ENCODE results near the gene ZNF333. TPM values are rescaled to one million over a fixed set of nuclear protein-coding genes. Genes with fewer than 3 reads are reported as not detected.
A peak's percentile ranks its signal among the peaks of the same experiment; 100 is the strongest.

Gene ZNF333
- polyA plus RNA-seq (2012; ENCODE audit: missing spikeins): 9.1 TPM

- FAIRE-seq (peak; percentile 98), DNase-seq (ENCODE audit: insufficient read length) (peak; percentile 82)
- TF ChIP-seq POLR2A (IDR thresholded peaks at IDR 0.05; ENCODE audit: low read depth, low read length): peak; percentile 94
- peak; percentile 50; the same call in 1 of the 2 replicates for TF ChIP-seq TAF1 (IDR thresholded peaks at IDR 0.05; ENCODE audit: borderline replicate concordance, low read depth, low read length)
- peak; percentile 88 for TF ChIP-seq POLR2AphosphoS5 (IDR thresholded peaks at IDR 0.05; ENCODE audit: low read depth, low read length)
Observed at GRCh38 chr19:14689598-14690503, at the start of gene ZNF333. Gene ZNF333 (plus strand): TSS chr19:14690048. CDS start chr19:14693492, 3,444 bp downstream.

GRCh38 chr19:14648506-14648905 lies 41.3 kb upstream of the ZNF333 start:
- DNase-seq (ENCODE audit: insufficient read length) (no peak), FAIRE-seq (no peak)
- no peak for TF ChIP-seq POLR2AphosphoS5 (IDR thresholded peaks at IDR 0.05; ENCODE audit: low read depth, low read length)
- no peak for TF ChIP-seq POLR2A (IDR thresholded peaks at IDR 0.05; ENCODE audit: low read depth, low read length)
- no peak for TF ChIP-seq TAF1 (IDR thresholded peaks at IDR 0.05; ENCODE audit: borderline replicate concordance, low read depth, low read length)

- TF ChIP-seq POLR2A (IDR thresholded peaks at IDR 0.05; ENCODE audit: low read depth, low read length) (no peak), POLR2AphosphoS5 (IDR thresholded peaks at IDR 0.05; ENCODE audit: low read depth, low read length) (no peak), TAF1 (IDR thresholded peaks at IDR 0.05; ENCODE audit: borderline replicate concordance, low read depth, low read length) (no peak)
- FAIRE-seq: no peak
- no peak for DNase-seq (ENCODE audit: insufficient read length)
Observed at GRCh38 chr19:14649020-14649419, 40.8 kb upstream of the ZNF333 start.

GRCh38 chr19:14650161-14650560 lies 39.7 kb upstream of the ZNF333 start:
- TF ChIP-seq POLR2A (IDR thresholded peaks at IDR 0.05; ENCODE audit: low read depth, low read length): no peak
- no peak for TF ChIP-seq TAF1 (IDR thresholded peaks at IDR 0.05; ENCODE audit: borderline replicate concordance, low read depth, low read length)
- FAIRE-seq (no peak), DNase-seq (ENCODE audit: insufficient read length) (no peak)

GRCh38 chr19:14654786-14655560 lies 34.9 kb upstream of the ZNF333 start:
- TF ChIP-seq TAF1 (IDR thresholded peaks at IDR 0.05; ENCODE audit: borderline replicate concordance, low read depth, low read length): no peak
- no peak for TF ChIP-seq POLR2A (IDR thresholded peaks at IDR 0.05; ENCODE audit: low read depth, low read length)
- no peak for TF ChIP-seq POLR2AphosphoS5 (IDR thresholded peaks at IDR 0.05; ENCODE audit: low read depth, low read length)
- FAIRE-seq (no peak), DNase-seq (ENCODE audit: insufficient read length) (no peak)

- TF ChIP-seq POLR2A (IDR thresholded peaks at IDR 0.05; ENCODE audit: low read depth, low read length) (no peak), TAF1 (IDR thresholded peaks at IDR 0.05; ENCODE audit: borderline replicate concordance, low read depth, low read length) (no peak)
- FAIRE-seq: no peak
- no peak for DNase-seq (ENCODE audit: insufficient read length)
Observed at GRCh38 chr19:14655726-14656125, 34.1 kb upstream of the ZNF333 start.

GRCh38 chr19:14659874-14660489 lies 29.9 kb upstream of the ZNF333 start:
- no peak for FAIRE-seq
- no peak for TF ChIP-seq POLR2AphosphoS5 (IDR thresholded peaks at IDR 0.05; ENCODE audit: low read depth, low read length)
- no peak for TF ChIP-seq TAF1 (IDR thresholded peaks at IDR 0.05; ENCODE audit: borderline replicate concordance, low read depth, low read length)
- TF ChIP-seq POLR2A (IDR thresholded peaks at IDR 0.05; ENCODE audit: low read depth, low read length): no peak

GRCh38 chr19:14661372-14661924 lies 28.4 kb upstream of the ZNF333 start:
- no peak for FAIRE-seq
- no peak for TF ChIP-seq POLR2A (IDR thresholded peaks at IDR 0.05; ENCODE audit: low read depth, low read length)
- DNase-seq (ENCODE audit: insufficient read length): no peak

More at GRCh38 chr19:14659874-14660489, 29.9 kb upstream of the ZNF333 start:
- DNase-seq (ENCODE audit: insufficient read length): no peak

GRCh38 chr19:14669940-14670339 lies 19.9 kb upstream of the ZNF333 start:
- no peak for TF ChIP-seq POLR2AphosphoS5 (IDR thresholded peaks at IDR 0.05; ENCODE audit: low read depth, low read length)
- no peak for TF ChIP-seq TAF1 (IDR thresholded peaks at IDR 0.05; ENCODE audit: borderline replicate concordance, low read depth, low read length)
- TF ChIP-seq POLR2A (IDR thresholded peaks at IDR 0.05; ENCODE audit: low read depth, low read length): no peak
- no peak for DNase-seq (ENCODE audit: insufficient read length)
- FAIRE-seq: no peak

GRCh38 chr19:14670408-14670807 lies 19.4 kb upstream of the ZNF333 start:
- TF ChIP-seq TAF1 (IDR thresholded peaks at IDR 0.05; ENCODE audit: borderline replicate concordance, low read depth, low read length) (no peak), POLR2AphosphoS5 (IDR thresholded peaks at IDR 0.05; ENCODE audit: low read depth, low read length) (no peak), POLR2A (IDR thresholded peaks at IDR 0.05; ENCODE audit: low read depth, low read length) (no peak)
- DNase-seq (ENCODE audit: insufficient read length) (no peak), FAIRE-seq (no peak)

- TF ChIP-seq POLR2A (IDR thresholded peaks at IDR 0.05; ENCODE audit: low read depth, low read length) (no peak), POLR2AphosphoS5 (IDR thresholded peaks at IDR 0.05; ENCODE audit: low read depth, low read length) (no peak), TAF1 (IDR thresholded peaks at IDR 0.05; ENCODE audit: borderline replicate concordance, low read depth, low read length) (no peak)
- no peak for FAIRE-seq
- DNase-seq (ENCODE audit: insufficient read length): no peak
Observed at GRCh38 chr19:14672188-14672872, 17.5 kb upstream of the ZNF333 start.
